HepG2 (cell line): Measurements from ENCODE around the gene CTDP1. TPM values are rescaled to one million over a fixed set of nuclear protein-coding genes. Genes with fewer than 3 reads are reported as not detected.

Experiments
- ATAC-seq: fragments of 200-7000 bp; cut with Tn5 transposase; 3 replicates; pipeline ENCODE4 v1.9.1; 2020; ENCODE audit warnings: mild to moderate bottlenecking, moderate library complexity
- BruUV-seq: library from RNA; stranded (reverse); fragments of 400-500 nt; replicated peaks from 2 replicates; lab custom pipeline; 2021; lab: Mats Ljungman, UMichigan
- CTCF ChIA-PET: fragments of 300-600 bp; formaldehyde crosslinking; extraction: SDS; loops from one replicate; lab custom pipeline; 2021; ENCODE audit warnings: low total read pairs, inconsistent platforms, low intra/inter-chr PET ratio; lab: Yijun Ruan, JAX
- POLR2A ChIA-PET: fragments of 350-600 bp; sonication (Branson Sonifier 250); formaldehyde crosslinking; loops from one replicate; lab custom pipeline; 2020; ENCODE audit warnings: antibody characterized with exemption, inconsistent platforms; lab: Yijun Ruan, JAX
- DNase-seq: peaks from one replicate; pipeline ENCODE4 v3.0.0-alpha.2; 2015; ENCODE audit warnings: low spot score
- FAIRE-seq: peaks from 3 replicates; lab custom pipeline; 2011; peaks lifted over from hg19 to GRCh38; lab: Jason Lieb, UNC
- H2AFZ ChIP-seq: one replicate; pipeline ENCODE4 v1.6.1; 2011; ENCODE audit warnings: low read length, inconsistent platforms
- H3K27ac ChIP-seq: fragments of 300-600 bp; 3 replicates; pipeline ENCODE4 v1.8.0; 2011; ENCODE audit warnings: mixed run types, mild to moderate bottlenecking, mixed read lengths, low read length, inconsistent platforms; ENCODE audit not compliant: insufficient read depth; ENCODE audit errors: extremely low read length
- H3K27me3 ChIP-seq, 2 experiments: fragments of 200-600 bp in 1 of 2; 2 replicates in 1 of 2; 3 replicates in 1 of 2; pipeline versions ENCODE4 v1.6.0 to v1.8.0; 2011; ENCODE audit warnings: low read length in 2 of 2, mild to moderate bottlenecking in 2 of 2, moderate library complexity in 2 of 2, inconsistent platforms in 1 of 2; ENCODE audit not compliant: insufficient read depth in 2 of 2, control insufficient read depth in 1 of 2
- H3K36me3 ChIP-seq, 2 experiments: fragments of 200-600 bp in 1 of 2; replicated peaks in 1 of 2; 2 replicates in 1 of 2; 3 replicates in 1 of 2; pipeline versions ENCODE4 v1.5.1 to v1.8.0; 2011; ENCODE audit warnings: low read length in 2 of 2, inconsistent platforms in 1 of 2; ENCODE audit not compliant: insufficient read depth in 2 of 2, control insufficient read depth in 1 of 2
- H3K4me1 ChIP-seq: 2 replicates; pipeline ENCODE4 v1.5.1; 2012; ENCODE audit warnings: low read length, inconsistent platforms; ENCODE audit not compliant: insufficient read depth
- H3K4me2 ChIP-seq: 2 replicates; pipeline ENCODE4 v1.6.0; 2011; ENCODE audit warnings: low read depth, low read length, inconsistent platforms
- H3K4me3 ChIP-seq, 3 experiments: fragments of 200-600 bp in 1 of 3; sonication (generic), shearing (Covaris generic) in 1 of 3; replicated peaks in 1 of 3; 2 replicates each; pipeline ENCODE4 v1.5.1; 2011 to 2016; ENCODE audit warnings: low read length in 3 of 3, inconsistent platforms in 2 of 3, low read depth in 2 of 3, mild to moderate bottlenecking in 2 of 3, control low read depth in 1 of 3, mixed read lengths in 1 of 3; ENCODE audit not compliant: insufficient read depth in 1 of 3
- H3K79me2 ChIP-seq: one replicate; pipeline ENCODE4 v1.6.1; 2011; ENCODE audit warnings: low read length, inconsistent platforms; ENCODE audit not compliant: insufficient read depth
- H3K9ac ChIP-seq: 2 replicates; pipeline ENCODE4 v1.6.0; 2011; ENCODE audit warnings: mild to moderate bottlenecking, low read depth, low read length, inconsistent platforms; ENCODE audit not compliant: insufficient read depth
- H3K9me3 ChIP-seq: 2 replicates; pipeline ENCODE4 v1.5.1; 2012; ENCODE audit warnings: mild to moderate bottlenecking, low read length
- H4K20me1 ChIP-seq: 2 replicates; pipeline ENCODE4 v1.6.0; 2011; ENCODE audit warnings: inconsistent platforms, mild to moderate bottlenecking, low read length, moderate library complexity; ENCODE audit not compliant: insufficient read depth
- KDM5B ChIP-seq: sonication (generic); formaldehyde crosslinking; IDR thresholded peaks from 2 replicates; pipeline ENCODE4 v1.4.0; 2020; ENCODE audit warnings: missing genetic modification reagents, mild to moderate bottlenecking, borderline replicate concordance
- SP4 ChIP-seq: sonication (generic); formaldehyde crosslinking; IDR thresholded peaks from 2 replicates; pipeline ENCODE4 v1.8.1; 2023; ENCODE audit warnings: mild to moderate bottlenecking, missing genetic modification reagents
- STAG1 ChIP-seq: sonication (generic); formaldehyde crosslinking; IDR thresholded peaks from 2 replicates; pipeline ENCODE4 v1.4.0; 2020; ENCODE audit warnings: missing genetic modification reagents
- ZNF841 ChIP-seq: sonication (generic); formaldehyde crosslinking; IDR thresholded peaks from 2 replicates; pipeline ENCODE4 v1.8.1; 2023; ENCODE audit warnings: missing genetic modification reagents, borderline replicate concordance
- ZSCAN29 ChIP-seq: sonication (generic); formaldehyde crosslinking; conservative IDR thresholded peaks from 2 replicates; pipeline ENCODE4 v1.4.0; 2020; ENCODE audit warnings: mild to moderate bottlenecking, missing genetic modification reagents
- WGBS: methylation state at CpG from one replicate; pipeline ENCODE4 v1.1.6; 2017; ENCODE audit warnings: low lambda C conversion rate; 5-methylcytosine and 5-hydroxymethylcytosine counted together
- in situ Hi-C: cut with HindIII; loops from 2 replicates; pipeline ENCODE4 v1.10.0; 2017; ENCODE audit warnings: low pct_unique_long_range_greater_than_20kb; ENCODE audit not compliant: extremely low pct_ligation_motif_present
- intact Hi-C: fragments of 100-400 bp; cut with micrococcal nuclease; formaldehyde crosslinking; loops from one replicate; pipeline ENCODE4 v1.10.0; 2022; ENCODE audit not compliant: unreplicated experiment
- polyA plus RNA-seq, 8 experiments: library from polyadenylated mRNA; depleted of rRNA in 3 of 8; stranded (reverse) in 7 of 8; unstranded in 1 of 8; fragments of >200 nt; fragmentation: Illumina TruSeq in 4 of 8; extraction: Trizol in 4 of 8; gene quantifications; 2 replicates each; pipeline versions ENCODE4 v1.2.1 to v1.2.3, GENCODE V29; 2011 to 2016; ENCODE audit warnings: low read depth in 4 of 8, missing spikeins in 1 of 8, mixed read lengths in 1 of 8; ENCODE audit not compliant: insufficient read depth in 1 of 8
- total RNA-seq, 5 experiments: library from RNA; depleted of rRNA; stranded (reverse); fragments of >200 nt; fragmentation: Illumina TruSeq; extraction: Trizol; gene quantifications; 2 replicates each; pipeline ENCODE4 v1.2.3, GENCODE V29; 2016; ENCODE audit warnings: low read depth in 1 of 5
- TF ChIP-seq, protein P1 (sequence below): sonication (generic); formaldehyde crosslinking; IDR thresholded peaks from 2 replicates; pipeline ENCODE4 v1.8.0; 2023; ENCODE audit warnings: mild to moderate bottlenecking, missing genetic modification reagents
- TF ChIP-seq, protein P2 (sequence below): sonication (generic); formaldehyde crosslinking; IDR thresholded peaks from 2 replicates; pipeline ENCODE4 v1.5.0; 2020; ENCODE audit warnings: mild to moderate bottlenecking, missing genetic modification reagents, moderate library complexity
- TF ChIP-seq, protein P3 (sequence below): sonication (generic); formaldehyde crosslinking; IDR thresholded peaks from 2 replicates; pipeline ENCODE4 v1.4.0; 2020; ENCODE audit warnings: mild to moderate bottlenecking, missing genetic modification reagents
- TF ChIP-seq, protein P4 (sequence below): sonication (generic); formaldehyde crosslinking; IDR thresholded peaks from 2 replicates; pipeline ENCODE4 v1.4.0; 2020; ENCODE audit warnings: mild to moderate bottlenecking, missing genetic modification reagents
- TF ChIP-seq, protein P5 (sequence below): sonication (generic); formaldehyde crosslinking; IDR thresholded peaks from 2 replicates; pipeline ENCODE4 v1.8.0; 2022; ENCODE audit warnings: mild to moderate bottlenecking, missing genetic modification reagents

The CTDP1 gene
- total and polyA plus RNA-seq, 2 of the 13 experiments (the other 11 are each of a cell fraction or from before 2014, with no cell fraction given), result 6.9 to 11.0 TPM

DNA sequence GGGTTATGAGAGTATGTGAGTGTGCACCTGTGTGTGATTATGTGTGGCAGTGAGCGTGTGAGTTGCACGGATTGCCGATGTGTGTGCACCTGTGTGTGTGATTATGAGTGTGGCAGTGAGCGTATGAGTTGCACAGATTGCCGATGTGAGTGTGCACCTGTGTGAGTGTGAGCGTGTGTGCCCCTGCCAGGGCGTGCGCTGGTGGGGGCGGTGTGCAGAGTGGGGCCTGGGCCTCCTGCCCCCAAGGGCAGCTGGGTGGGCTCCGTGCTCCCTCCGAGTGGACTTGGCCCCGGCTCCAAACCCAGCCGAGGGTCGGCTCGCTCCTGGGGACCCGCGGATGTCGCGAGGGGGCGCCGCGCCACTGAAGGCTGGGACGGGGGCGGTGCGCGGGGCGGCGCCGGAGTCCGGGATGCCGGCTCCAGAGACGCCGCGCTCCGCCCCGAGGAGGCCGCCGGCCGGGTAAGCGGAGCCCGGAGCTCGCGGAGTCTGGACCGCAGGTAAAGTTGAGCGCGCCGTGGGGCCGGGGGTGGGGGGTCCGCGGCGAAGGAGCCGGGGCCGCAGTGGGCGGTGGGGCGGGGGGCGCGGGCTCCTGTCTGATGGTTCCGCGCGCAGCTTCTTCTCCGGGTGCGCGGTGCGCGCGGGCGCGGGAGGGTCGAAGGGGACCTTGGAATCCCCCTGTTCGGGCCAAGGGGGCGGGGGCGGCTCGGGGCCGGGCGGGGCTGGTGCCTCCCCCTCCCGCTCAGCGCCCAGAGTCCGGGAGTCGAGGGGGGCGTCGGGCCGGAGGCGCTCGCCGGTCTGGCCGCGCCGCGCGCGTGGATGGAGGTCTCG, 118.1 kb downstream of the CTDP1 start, which contains the start of gene KCNG2:
KCNG2 (plus strand) TSS at position 421 of the 828 bp plus-strand sequence. CDS start 65,730 bp downstream, outside the sequence.
- peak within 1 kb of the TSS in 1 of 3 experiments; percentile 28; a peak in 1 of 6 replicates for H3K4me3 ChIP-seq
- in situ Hi-C loops, result no loop called here
- no peaks in the 10 kb centered on the region for H3K9me3 ChIP-seq
- ChIA-PET CTCF (no interaction called here), POLR2A (no interaction called here)
- no peak within 1 kb of the TSS for H3K9ac ChIP-seq
- H2AFZ ChIP-seq, result no peak within 1 kb of the TSS
- H4K20me1 ChIP-seq, result no peaks in the 10 kb centered on the region
- WGBS, result 66% methylated on average over 5 of the region's 92 CpGs
- peak within 1 kb of the TSS; percentile 16; the same call in 1 of the 2 replicates for H3K4me2 ChIP-seq
- H3K27ac ChIP-seq, result no peak within 1 kb of the TSS
- H3K36me3 ChIP-seq, result no peaks in the 10 kb centered on the region
- no peak for DNase-seq
- peak; percentile 64 for ATAC-seq
- no peaks in the 10 kb centered on the region for H3K79me2 ChIP-seq
- H3K4me1 ChIP-seq, result peaks cover 33% of the 10 kb centered on the region
- peaks cover 2 to 59% of the 10 kb centered on the region in 2 experiments; a peak in 4 of 5 replicates for H3K27me3 ChIP-seq
- intact Hi-C loops, result no loop called here
- no TSS peak for BruUV-seq
- FAIRE-seq, result no peak
- 0 out of 2 replicates have a peak, but pooled peaks have one; percentile 17 for TF ChIP-seq SP4 (CRISPR knock-in tag)
- TF ChIP-seq, protein P1, sequence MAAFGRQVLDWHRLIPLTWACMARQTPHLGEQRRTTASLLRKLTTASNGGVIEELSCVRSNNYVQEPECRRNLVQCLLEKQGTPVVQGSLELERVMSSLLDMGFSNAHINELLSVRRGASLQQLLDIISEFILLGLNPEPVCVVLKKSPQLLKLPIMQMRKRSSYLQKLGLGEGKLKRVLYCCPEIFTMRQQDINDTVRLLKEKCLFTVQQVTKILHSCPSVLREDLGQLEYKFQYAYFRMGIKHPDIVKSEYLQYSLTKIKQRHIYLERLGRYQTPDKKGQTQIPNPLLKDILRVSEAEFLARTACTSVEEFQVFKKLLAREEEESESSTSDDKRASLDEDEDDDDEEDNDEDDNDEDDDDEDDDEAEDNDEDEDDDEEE (CRISPR knock-in tag), result no peak
- TF ChIP-seq, protein P2, sequence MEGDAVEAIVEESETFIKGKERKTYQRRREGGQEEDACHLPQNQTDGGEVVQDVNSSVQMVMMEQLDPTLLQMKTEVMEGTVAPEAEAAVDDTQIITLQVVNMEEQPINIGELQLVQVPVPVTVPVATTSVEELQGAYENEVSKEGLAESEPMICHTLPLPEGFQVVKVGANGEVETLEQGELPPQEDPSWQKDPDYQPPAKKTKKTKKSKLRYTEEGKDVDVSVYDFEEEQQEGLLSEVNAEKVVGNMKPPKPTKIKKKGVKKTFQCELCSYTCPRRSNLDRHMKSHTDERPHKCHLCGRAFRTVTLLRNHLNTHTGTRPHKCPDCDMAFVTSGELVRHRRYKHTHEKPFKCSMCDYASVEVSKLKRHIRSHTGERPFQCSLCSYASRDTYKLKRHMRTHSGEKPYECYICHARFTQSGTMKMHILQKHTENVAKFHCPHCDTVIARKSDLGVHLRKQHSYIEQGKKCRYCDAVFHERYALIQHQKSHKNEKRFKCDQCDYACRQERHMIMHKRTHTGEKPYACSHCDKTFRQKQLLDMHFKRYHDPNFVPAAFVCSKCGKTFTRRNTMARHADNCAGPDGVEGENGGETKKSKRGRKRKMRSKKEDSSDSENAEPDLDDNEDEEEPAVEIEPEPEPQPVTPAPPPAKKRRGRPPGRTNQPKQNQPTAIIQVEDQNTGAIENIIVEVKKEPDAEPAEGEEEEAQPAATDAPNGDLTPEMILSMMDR (CRISPR knock-in tag), result peak; percentile 63
- TF ChIP-seq, protein P3, sequence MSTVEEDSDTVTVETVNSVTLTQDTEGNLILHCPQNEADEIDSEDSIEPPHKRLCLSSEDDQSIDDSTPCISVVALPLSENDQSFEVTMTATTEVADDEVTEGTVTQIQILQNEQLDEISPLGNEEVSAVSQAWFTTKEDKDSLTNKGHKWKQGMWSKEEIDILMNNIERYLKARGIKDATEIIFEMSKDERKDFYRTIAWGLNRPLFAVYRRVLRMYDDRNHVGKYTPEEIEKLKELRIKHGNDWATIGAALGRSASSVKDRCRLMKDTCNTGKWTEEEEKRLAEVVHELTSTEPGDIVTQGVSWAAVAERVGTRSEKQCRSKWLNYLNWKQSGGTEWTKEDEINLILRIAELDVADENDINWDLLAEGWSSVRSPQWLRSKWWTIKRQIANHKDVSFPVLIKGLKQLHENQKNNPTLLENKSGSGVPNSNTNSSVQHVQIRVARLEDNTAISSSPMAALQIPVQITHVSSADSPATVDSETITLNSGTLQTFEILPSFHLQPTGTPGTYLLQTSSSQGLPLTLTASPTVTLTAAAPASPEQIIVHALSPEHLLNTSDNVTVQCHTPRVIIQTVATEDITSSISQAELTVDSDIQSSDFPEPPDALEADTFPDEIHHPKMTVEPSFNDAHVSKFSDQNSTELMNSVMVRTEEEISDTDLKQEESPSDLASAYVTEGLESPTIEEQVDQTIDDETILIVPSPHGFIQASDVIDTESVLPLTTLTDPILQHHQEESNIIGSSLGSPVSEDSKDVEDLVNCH, result no peak
- TF ChIP-seq ZNF841, result no peak
- TF ChIP-seq, protein P4, sequence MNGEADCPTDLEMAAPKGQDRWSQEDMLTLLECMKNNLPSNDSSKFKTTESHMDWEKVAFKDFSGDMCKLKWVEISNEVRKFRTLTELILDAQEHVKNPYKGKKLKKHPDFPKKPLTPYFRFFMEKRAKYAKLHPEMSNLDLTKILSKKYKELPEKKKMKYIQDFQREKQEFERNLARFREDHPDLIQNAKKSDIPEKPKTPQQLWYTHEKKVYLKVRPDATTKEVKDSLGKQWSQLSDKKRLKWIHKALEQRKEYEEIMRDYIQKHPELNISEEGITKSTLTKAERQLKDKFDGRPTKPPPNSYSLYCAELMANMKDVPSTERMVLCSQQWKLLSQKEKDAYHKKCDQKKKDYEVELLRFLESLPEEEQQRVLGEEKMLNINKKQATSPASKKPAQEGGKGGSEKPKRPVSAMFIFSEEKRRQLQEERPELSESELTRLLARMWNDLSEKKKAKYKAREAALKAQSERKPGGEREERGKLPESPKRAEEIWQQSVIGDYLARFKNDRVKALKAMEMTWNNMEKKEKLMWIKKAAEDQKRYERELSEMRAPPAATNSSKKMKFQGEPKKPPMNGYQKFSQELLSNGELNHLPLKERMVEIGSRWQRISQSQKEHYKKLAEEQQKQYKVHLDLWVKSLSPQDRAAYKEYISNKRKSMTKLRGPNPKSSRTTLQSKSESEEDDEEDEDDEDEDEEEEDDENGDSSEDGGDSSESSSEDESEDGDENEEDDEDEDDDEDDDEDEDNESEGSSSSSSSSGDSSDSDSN (CRISPR knock-in tag), result 0 out of 2 replicates have a peak, but pooled peaks have one; percentile 35
- no peak for TF ChIP-seq ZSCAN29 (CRISPR knock-in tag)
- peak; percentile 47; the same call in 1 of the 2 replicates for TF ChIP-seq KDM5B (CRISPR knock-in tag)
- TF ChIP-seq STAG1 (CRISPR knock-in tag), result peak; percentile 39
- TF ChIP-seq, protein P5, sequence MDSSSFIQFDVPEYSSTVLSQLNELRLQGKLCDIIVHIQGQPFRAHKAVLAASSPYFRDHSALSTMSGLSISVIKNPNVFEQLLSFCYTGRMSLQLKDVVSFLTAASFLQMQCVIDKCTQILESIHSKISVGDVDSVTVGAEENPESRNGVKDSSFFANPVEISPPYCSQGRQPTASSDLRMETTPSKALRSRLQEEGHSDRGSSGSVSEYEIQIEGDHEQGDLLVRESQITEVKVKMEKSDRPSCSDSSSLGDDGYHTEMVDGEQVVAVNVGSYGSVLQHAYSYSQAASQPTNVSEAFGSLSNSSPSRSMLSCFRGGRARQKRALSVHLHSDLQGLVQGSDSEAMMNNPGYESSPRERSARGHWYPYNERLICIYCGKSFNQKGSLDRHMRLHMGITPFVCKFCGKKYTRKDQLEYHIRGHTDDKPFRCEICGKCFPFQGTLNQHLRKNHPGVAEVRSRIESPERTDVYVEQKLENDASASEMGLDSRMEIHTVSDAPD (CRISPR knock-in tag), result no peak
